Heart left ventricle (tissue), 13 donors: ENCODE measurements around the gene AFF4.

Experiments
- CTCF ChIP-seq, 12 donors: fragments of 200-600 bp; sonication (generic) in 4 of 12; IDR thresholded peaks; one replicate each; pipeline versions ENCODE4 v1.5.0 to v1.8.0; 2018 to 2022; ENCODE audit warnings: antibody characterized with exemption in 12 of 12, mild to moderate bottlenecking in 5 of 12
- POLR2A ChIP-seq, 2 donors: fragments of 450-650 bp; IDR thresholded peaks; one replicate each; pipeline ENCODE4 v1.6.1; 2017; ENCODE audit warnings: antibody characterized with exemption in 2 of 2, mild to moderate bottlenecking in 2 of 2, moderate library complexity in 2 of 2
- donor health status: ischemic (EF 13 %, LVEDD 7.1; RV severe dilation, severe dysfunction).
- donor health status: DM: no; HTN: yes; CAD: no.
- donor health status: DM: no; HTN: no; CAD: no.
- donor health status: ischemic (EF 25% LVEDD 6.9; RV normal size, moderate dysfunction).
- donor health status: ischemic (EF 25% LVEDD 5.7; RV mildly dilated, moderate dysfunction).
- donor health status: ischemic (EF 35%, LVEDD 5.7; RV mildly dilated, moderate dysfunction).
- donor health status: nonischemic (EF 11% LVEDD 7.7; RV severe dilation, severe dysfunction).
- donor health status: DM: yes; HTN: yes; CAD: no.
- donor health status: PGD.
- donor health status: ischemic (EF 29% LVEDD 5.4; RV normal size, mild dysfunction).
- donor health status: nonischemic (EF 23%, LVEDD 6.1; RV moderate dilation, normal function).

- TF ChIP-seq CTCF (IDR thresholded peaks at IDR 0.05) = no peak
- TF ChIP-seq POLR2A (IDR thresholded peaks at IDR 0.05) = no peak
These were observed 13.4 kb upstream of the AFF4 start for GRCh38 chr5:132976852-132977251.
